Peyer's patch (tissue), 4 donors: ENCODE data around the gene TFAM. TPM values are rescaled to one million over a fixed set of nuclear protein-coding genes. Genes with fewer than 3 reads are reported as not detected.

Experiments
- DNase-seq, 3 donors: peaks; one replicate each; pipeline ENCODE4 v3.0.0-alpha.2; 2017 to 2019
- H3K27ac ChIP-seq, 4 donors: fragments of 200-600 bp; sonication (generic); one replicate each; pipeline ENCODE4 v1.5.1; 2016 to 2019
- H3K27me3 ChIP-seq, 2 donors: fragments of 200-600 bp; sonication (generic); one replicate each; pipeline ENCODE4 v1.5.1; 2019
- H3K36me3 ChIP-seq, 3 donors: fragments of 200-600 bp; sonication (generic); one replicate each; pipeline ENCODE4 v1.5.1; 2016 to 2019
- H3K4me1 ChIP-seq, 4 donors: fragments of 200-600 bp; sonication (generic); one replicate each; pipeline ENCODE4 v1.5.1; 2016 to 2019
- H3K4me3 ChIP-seq, 4 donors: fragments of 200-600 bp; sonication (generic); 1 replicate in 3 of 4; 2 replicates in 1 of 4; pipeline ENCODE4 v1.5.1; 2016 to 2019; ENCODE audit warnings: mild to moderate bottlenecking in 1 of 4
- H3K9me3 ChIP-seq, 4 donors: fragments of 200-600 bp; sonication (generic); one replicate each; pipeline ENCODE4 v1.5.1; 2016 to 2019; ENCODE audit warnings: mild to moderate bottlenecking in 1 of 4
- POLR2A ChIP-seq, 2 donors: fragments of 450-650 bp; IDR thresholded peaks; one replicate each; pipeline ENCODE4 v1.5.1; 2017; ENCODE audit warnings: antibody characterized with exemption in 2 of 2, mild to moderate bottlenecking in 2 of 2, moderate library complexity in 2 of 2
- total RNA-seq, 4 donors: library from RNA; depleted of rRNA; stranded (reverse); fragments of >200 nt; gene quantifications; one replicate each; pipeline ENCODE4 v1.1.0, GENCODE V29; 2016
- TF ChIP-seq, protein P1 (sequence below), 6 experiments: fragments of 450-650 bp in 4 of 6; fragments of 200-600 bp in 2 of 6; sonication (generic) in 1 of 6; IDR thresholded peaks; one replicate each; pipeline ENCODE4 v1.5.1; 2017 to 2019; ENCODE audit warnings: antibody characterized with exemption in 6 of 6, mild to moderate bottlenecking in 3 of 6, moderate library complexity in 1 of 6

TFAM gene
- total RNA-seq, 4 donors from 2014 or later: 12.8 to 17.0 (median 15.2) TPM

DNA sequence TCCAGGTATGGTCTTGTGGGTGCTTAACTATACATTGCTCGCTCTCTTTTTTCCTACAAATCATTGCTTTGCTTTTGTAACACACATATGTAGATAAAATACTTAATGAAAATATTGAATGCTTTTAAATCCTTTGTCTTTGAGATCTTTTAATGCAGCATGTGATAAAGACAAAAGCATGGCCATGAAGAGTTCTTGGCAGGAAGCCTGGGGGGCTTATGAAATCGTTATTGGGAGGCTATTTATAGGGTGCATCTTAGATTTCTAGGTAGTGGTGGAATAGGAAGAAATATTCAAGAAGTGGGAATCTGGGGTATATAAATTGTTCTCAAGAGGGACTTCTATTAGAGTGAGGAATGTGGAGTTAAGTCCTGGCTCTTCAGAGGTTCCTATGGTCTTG, 28.5 kb upstream of the TFAM start:
- DNase-seq: no peak
- Histone ChIP-seq H3K27me3 (no peaks in the 10 kb centered on the region), H3K4me3 (no peak overlapping the region), H3K36me3 (no peaks in the 10 kb centered on the region), H3K4me1 (no peaks in the 10 kb centered on the region), H3K27ac (no peak overlapping the region), H3K9me3 (no peaks in the 10 kb centered on the region)
- no peak for TF ChIP-seq POLR2A (IDR thresholded peaks at IDR 0.05)
- TF ChIP-seq, protein P1, sequence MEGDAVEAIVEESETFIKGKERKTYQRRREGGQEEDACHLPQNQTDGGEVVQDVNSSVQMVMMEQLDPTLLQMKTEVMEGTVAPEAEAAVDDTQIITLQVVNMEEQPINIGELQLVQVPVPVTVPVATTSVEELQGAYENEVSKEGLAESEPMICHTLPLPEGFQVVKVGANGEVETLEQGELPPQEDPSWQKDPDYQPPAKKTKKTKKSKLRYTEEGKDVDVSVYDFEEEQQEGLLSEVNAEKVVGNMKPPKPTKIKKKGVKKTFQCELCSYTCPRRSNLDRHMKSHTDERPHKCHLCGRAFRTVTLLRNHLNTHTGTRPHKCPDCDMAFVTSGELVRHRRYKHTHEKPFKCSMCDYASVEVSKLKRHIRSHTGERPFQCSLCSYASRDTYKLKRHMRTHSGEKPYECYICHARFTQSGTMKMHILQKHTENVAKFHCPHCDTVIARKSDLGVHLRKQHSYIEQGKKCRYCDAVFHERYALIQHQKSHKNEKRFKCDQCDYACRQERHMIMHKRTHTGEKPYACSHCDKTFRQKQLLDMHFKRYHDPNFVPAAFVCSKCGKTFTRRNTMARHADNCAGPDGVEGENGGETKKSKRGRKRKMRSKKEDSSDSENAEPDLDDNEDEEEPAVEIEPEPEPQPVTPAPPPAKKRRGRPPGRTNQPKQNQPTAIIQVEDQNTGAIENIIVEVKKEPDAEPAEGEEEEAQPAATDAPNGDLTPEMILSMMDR (IDR thresholded peaks at IDR 0.05): no peak

DNA sequence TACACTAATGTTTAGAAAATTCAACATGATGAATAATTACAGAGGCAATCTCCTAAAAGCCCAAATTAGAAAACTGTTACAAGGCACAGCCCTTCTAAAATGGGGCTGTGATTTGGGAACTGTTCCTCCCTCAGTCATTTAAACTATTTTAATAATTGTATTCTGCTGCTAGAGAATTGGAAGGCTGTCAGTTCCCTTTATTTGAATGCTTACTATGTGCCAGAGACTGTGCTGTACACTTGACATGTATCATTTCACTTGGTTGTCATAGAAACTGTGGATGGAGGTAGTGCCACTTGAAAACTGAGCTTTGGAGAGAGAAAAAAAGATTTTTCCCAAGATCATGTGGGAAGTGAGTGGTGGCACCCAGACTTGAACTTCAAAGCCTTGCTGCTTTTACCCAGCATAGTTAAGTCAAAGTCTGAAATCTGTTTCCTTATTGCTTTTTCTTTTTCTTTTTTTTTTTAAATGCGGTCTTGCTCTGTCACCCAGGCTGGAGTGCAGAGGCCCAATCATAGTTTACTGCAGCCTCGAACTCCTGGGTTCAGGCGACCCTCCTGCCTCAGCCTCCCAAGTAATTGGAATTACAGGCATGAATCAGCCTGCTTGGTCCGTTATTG, 26.8 kb upstream of the TFAM start:
- no peaks in the 10 kb centered on the region for H3K27me3 ChIP-seq
- H3K27ac ChIP-seq: no peak overlapping the region
- H3K4me3 ChIP-seq: no peak overlapping the region
- no peaks in the 10 kb centered on the region for H3K4me1 ChIP-seq
- H3K9me3 ChIP-seq: no peaks in the 10 kb centered on the region
- DNase-seq: no peak
- TF ChIP-seq POLR2A (IDR thresholded peaks at IDR 0.05): no peak
- TF ChIP-seq, protein P1 (IDR thresholded peaks at IDR 0.05): no peak
- H3K36me3 ChIP-seq: peaks cover 0 to under 1% (median 0%) of the 10 kb centered on the region in 3 donors

DNA sequence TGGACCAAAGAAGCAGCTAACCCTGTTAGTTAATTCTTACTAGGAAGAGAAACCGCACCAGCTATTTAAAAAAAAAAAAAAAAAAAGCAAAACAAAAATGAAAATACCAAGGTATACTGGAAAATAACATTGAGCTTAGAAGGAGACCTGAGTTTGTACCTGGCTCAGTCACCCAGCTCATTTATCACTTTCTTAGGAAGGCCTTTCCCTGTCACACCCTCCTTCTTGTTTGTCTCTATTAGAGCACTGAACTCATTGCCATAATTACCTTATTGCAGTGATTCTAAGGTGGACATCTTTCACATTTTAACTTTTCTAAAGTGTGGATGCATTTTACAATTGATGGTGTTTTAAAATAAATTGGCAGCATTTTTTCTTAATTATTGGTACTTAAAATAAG, 26.3 kb upstream of the TFAM start:
- H3K36me3 ChIP-seq: peaks cover 0 to 4% (median 0%) of the 10 kb centered on the region in 3 donors
- no peak overlapping the region for H3K27ac ChIP-seq
- H3K4me1 ChIP-seq: no peaks in the 10 kb centered on the region
- no peak for DNase-seq
- H3K27me3 ChIP-seq: no peaks in the 10 kb centered on the region
- H3K9me3 ChIP-seq: no peaks in the 10 kb centered on the region
- TF ChIP-seq, protein P1 (IDR thresholded peaks at IDR 0.05): no peak
- TF ChIP-seq POLR2A (IDR thresholded peaks at IDR 0.05): no peak
- H3K4me3 ChIP-seq: no peak overlapping the region

DNA sequence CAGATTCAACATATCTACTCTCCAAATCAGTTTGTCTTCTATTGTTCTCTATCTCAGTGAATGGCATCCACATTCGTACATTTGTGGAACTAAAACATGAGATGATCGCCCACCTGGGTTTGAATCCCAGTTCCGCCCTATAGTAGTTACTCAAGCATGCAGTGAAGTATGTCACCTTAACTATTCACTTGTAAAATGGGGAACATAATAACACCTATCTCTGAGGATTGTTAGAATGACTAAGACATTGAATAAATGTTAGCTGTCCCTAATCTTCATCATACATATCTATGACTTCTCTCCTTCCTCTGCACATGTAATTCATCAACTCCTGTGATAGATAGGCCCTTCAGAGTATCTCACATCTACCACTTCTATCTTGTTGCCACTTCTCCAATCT, 25.7 kb upstream of the TFAM start:
- Histone ChIP-seq H3K27ac (no peak overlapping the region), H3K27me3 (no peaks in the 10 kb centered on the region), H3K9me3 (no peaks in the 10 kb centered on the region), H3K4me1 (no peaks in the 10 kb centered on the region), H3K36me3 (peaks cover 0 to 4% (median 0%) of the 10 kb centered on the region in 3 donors), H3K4me3 (no peak overlapping the region)
- DNase-seq: no peak
- no peak for TF ChIP-seq POLR2A (IDR thresholded peaks at IDR 0.05)
- TF ChIP-seq, protein P1 (IDR thresholded peaks at IDR 0.05): no peak

DNA sequence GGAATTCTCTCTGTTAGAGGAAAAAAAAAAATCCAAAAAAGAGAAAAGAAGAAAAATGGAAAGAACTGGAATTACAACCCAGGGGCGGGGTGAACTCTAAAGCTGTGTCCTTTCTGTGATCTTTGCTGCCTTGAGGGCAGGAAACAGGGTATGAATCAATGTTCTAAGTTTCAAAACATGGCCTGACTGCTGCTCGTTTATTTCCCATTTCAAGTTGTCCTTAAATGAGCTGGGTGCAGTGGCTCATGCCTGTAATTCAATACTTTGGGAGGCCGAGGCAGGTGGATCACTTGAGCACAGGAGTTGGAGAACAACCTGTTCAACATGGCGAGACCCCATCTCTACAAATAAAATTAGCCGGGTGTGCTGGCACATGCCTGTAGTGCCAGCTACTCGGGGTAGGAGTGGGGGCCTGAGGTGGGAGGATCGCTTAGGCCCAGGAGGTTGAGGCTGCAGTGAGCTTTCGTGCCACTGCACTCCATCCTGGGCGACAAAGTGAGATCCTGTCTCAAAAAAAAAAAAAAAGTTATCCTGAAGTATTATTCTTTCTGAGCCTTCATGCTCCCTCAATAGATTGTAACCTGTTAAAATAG, 24.7 kb upstream of the TFAM start:
- no peak overlapping the region for H3K27ac ChIP-seq
- H3K4me3 ChIP-seq: no peak overlapping the region
- TF ChIP-seq POLR2A (IDR thresholded peaks at IDR 0.05): no peak
- TF ChIP-seq, protein P1 (IDR thresholded peaks at IDR 0.05): no peak

More for the DNA sequence above, 24.7 kb upstream of the TFAM start:
- no peaks in the 10 kb centered on the region for H3K4me1 ChIP-seq
- DNase-seq: no peak
- H3K27me3 ChIP-seq: no peaks in the 10 kb centered on the region
- H3K36me3 ChIP-seq: peaks cover 0 to 4% (median 0%) of the 10 kb centered on the region in 3 donors
- H3K9me3 ChIP-seq: no peaks in the 10 kb centered on the region
